Stimulated activated CD4-positive, alpha-beta T cell treated with anti-CD3 and anti-CD28 coated beads, Interleukin-1b, Interleukin-23, amount 100 ng/mL, for 24 hours (primary cell): ENCODE measurements around the gene ZMIZ1.

Experiments
- DNase-seq, 4 experiments: peaks; one replicate each; pipeline ENCODE4 v3.0.0-alpha.2; 2020; ENCODE audit warnings: low read depth in 4 of 4, low spot score in 1 of 4

Gene ZMIZ1

DNA sequence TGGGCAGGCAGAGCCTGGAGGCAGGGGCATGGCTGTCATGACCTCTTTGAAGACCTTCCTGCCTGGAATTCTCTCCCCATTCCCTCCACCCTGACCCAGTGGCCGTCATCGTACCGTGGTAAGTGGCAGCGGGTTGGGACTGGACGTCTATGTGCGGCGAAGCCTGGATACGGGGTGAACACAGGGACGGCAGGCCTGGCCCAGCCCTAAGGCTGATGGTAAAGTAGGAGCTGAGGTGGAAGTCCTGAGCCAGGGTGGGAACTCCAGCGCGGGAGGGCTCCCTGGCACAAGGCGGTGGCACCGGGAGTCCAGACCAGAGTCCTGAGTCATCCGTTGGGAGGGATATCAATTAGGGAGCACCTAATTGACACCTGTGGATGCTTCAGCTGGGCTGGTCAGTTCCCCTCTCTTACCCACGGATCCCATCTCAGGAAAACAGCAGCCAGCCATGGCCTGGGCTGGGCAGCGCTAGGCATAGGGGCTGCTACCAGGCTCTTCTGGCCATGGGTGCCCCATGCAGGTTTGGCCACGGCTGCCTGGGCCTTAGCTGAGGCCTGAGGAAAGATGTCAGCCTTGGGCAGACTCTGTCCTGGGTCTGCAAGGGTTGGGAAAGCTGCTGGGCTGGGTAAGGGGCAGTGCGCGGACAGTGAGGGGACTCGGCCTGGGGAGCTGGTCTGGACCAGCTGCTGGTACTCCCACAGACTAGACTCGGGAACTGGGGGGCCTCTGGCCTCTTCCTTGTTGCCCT lies 281.8 kb downstream of the ZMIZ1 start:
- no peak for DNase-seq

DNA sequence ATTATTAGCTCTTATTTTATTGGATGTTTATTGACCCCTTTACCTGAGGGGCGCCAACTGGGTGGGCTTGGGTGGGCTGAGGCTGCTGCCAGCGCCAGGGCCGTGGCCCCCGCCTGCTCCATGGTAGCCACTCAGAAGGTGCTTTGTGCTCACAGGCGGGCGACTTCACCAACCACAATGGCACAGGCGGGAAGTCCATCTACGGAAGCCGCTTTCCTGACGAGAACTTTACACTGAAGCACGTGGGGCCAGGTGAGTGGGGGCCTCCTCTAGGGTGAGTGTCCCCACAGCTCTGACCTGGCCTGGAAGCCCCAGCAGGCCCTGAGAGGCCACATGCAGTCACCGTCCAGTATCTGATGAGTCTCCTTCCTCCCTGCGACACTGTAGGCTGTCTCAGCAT lies 282.6 kb downstream of the ZMIZ1 start:
- DNase-seq = no peak

DNA sequence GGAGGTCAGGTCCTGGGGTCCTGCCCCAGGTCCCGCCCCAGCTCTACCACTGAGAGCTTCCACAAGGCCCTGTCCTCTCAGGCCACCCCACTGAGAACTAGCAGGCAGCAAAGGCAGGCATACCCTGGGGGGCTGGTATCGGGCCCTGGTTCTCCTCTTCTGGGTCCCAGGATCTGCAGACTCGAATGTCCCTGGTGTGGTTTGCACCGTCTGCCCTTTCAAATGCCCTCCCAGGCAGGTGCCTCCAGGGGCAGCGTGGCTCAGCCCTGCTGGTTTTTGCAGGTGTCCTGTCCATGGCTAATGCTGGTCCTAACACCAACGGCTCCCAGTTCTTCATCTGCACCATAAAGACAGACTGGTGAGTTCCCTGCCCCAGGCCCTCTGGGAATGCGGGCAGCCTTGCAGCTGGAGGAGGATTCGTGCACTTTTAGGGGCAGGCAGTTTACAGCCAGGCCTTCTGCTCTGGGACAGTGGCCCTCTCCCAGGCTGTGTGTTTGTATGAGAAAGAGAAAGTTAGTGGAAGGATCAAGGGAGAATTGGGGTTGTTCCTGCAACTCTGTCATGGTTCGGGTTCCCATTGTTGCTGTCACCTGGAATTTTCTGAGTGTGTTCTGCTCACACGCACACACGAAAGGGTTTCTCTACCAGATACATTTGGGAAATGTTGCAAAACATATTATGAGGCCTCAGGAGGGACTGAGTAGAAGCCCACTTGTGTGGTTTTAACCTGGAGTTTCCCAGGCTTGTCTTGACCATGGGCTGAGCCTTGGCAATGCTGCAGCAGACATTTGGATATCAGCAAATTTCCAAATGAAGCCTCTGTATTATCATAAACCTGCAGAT lies 283.5 kb downstream of the ZMIZ1 start:
- no peak for DNase-seq

DNA sequence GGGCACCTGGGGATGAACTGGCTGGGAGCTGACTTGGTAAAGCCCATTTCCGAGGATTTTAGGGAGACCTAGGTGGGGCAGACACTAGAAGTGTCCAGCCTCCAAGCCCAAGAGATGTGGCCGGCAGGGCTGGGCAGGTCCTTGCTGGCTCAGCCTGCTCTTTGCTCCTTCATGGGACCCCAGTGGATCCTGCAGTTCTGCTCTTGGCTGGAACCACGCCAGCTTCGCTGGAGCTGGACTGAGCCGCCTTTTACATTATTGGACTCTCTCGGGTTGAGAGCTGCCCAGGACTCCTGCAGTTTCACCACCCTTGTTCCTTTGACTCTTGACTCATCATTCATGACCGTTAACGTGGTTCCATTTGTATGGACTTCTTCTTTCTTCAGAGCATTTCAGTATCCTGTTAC lies 284.2 kb downstream of the ZMIZ1 start:
- DNase-seq = no peak

DNA sequence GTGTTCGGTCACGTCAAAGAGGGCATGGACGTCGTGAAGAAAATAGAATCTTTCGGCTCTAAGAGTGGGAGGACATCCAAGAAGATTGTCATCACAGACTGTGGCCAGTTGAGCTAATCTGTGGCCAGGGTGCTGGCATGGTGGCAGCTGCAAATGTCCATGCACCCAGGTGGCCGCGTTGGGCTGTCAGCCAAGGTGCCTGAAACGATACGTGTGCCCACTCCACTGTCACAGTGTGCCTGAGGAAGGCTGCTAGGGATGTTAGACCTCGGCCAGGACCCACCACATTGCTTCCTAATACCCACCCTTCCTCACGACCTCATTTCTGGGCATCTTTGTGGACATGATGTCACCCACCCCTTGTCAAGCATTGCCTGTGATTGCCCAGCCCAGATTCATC lies 285.0 kb downstream of the ZMIZ1 start:
- no peak for DNase-seq

DNA sequence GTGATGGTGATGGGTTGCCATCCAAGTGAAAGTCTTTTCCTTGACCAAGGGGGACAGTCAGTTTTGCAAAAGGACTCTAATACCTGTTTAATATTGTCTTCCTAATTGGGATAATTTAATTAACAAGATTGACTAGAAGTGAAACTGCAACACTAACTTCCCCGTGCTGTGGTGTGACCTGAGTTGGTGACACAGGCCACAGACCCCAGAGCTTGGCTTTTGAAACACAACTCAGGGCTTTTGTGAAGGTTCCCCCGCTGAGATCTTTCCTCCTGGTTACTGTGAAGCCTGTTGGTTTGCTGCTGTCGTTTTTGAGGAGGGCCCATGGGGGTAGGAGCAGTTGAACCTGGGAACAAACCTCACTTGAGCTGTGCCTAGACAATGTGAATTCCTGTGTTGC lies 285.4 kb downstream of the ZMIZ1 start:
- no peak for DNase-seq

DNA sequence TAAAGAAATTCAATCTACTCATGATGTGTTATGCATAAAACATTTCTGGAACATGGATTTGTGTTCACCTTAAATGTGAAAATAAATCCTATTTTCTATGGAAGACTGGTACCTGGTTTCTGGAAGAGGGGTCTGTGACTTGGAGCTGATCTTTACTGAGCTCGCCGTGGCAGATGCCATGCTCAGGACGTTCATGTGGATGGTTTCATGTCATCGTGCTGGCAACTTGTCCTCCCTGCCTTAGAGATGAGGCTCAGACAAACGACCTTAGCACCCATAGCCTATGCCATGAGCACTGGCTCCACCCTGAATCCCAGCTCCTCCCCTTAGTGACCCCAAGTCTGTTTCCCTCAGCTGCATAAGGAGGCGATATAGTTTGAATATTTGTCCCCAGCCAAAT lies 285.8 kb downstream of the ZMIZ1 start:
- DNase-seq = no peak

DNA sequence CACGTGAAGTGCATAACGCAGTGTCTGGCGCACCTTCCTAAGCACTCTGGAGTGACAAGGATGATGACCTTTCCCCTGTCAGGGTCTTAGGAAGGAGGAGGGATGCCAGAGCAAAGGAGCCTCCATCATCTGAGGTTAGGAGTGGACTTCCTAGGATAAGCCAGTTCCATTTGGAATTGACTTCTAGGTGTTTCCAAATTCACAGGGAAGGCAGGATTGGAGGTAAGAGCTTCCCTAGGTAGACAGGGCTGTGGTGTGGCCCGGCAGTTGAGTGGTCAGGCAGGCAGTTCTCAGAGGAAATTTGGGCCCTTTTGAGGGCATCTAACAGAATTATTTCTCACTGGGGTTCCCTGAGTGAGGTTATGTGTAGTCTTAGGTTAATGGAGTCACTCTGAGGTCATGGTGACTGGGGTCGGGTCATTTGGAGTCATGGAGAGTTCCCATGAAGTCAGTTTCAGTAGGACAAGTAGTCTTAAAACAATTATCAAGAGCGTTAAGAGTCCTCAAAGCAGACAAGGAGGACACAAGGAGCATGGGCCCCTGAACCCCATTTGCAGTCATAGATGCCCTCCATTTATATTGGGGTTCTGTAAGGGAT lies 286.8 kb downstream of the ZMIZ1 start:
- DNase-seq = no peak

DNA sequence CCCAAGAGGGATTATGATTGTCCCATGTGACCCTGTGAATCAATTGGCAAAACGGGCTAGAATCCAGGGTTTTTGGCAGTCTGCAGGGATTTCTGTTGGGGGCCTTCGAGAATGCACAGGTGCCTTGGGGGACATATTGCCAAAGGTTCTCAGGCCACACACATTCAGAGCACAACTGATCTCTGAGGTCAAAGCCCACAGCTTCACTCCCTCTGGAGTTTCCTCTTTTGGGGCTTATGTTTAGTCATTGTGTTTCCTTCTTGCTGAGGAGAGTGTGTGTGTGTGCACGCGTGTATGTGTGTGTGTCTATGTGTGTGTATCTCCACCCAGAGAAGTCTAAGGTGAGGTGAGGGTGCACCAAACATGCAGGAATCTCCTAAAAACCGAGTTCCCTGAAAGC lies 287.3 kb downstream of the ZMIZ1 start:
- DNase-seq = no peak

DNA sequence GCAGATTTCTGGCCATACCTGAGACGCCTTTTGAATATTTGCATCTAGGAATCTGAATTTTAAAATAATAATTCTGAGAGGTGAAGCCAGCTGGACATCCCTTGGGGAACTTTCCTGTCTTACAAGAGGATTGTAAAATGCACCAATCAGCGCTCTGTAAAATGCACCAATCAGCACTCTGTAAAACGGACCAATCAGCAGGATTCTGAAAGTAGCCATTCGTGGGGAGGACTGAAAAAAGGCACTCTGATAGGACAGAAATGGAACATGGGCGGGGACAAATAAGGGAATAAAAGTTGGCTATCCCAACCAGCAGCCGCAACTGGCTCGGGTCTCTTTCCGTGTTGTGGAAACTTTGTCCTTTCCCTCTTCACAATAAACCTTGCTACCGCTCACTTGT lies 288.4 kb downstream of the ZMIZ1 start:
- DNase-seq = no peak

DNA sequence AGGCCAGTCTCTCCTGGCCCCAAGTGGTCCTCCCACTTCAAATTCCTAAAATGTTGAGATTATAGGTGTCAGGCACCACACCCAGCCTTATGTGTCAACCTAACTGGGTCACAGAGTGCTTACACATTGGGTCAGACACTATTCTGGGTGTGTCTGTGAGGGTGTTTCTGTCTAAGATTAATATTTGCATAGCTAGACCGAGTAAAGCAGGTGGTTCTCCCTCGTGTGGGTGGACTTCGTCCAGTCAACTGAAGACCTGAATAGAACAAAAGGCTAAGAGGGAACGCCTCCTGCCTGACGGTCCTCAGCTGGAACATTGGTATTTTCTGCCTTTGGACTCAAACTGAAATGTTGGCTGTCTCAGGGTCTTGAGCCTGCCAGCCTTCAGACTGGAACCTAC lies 290.0 kb downstream of the ZMIZ1 start:
- DNase-seq = no peak

DNA sequence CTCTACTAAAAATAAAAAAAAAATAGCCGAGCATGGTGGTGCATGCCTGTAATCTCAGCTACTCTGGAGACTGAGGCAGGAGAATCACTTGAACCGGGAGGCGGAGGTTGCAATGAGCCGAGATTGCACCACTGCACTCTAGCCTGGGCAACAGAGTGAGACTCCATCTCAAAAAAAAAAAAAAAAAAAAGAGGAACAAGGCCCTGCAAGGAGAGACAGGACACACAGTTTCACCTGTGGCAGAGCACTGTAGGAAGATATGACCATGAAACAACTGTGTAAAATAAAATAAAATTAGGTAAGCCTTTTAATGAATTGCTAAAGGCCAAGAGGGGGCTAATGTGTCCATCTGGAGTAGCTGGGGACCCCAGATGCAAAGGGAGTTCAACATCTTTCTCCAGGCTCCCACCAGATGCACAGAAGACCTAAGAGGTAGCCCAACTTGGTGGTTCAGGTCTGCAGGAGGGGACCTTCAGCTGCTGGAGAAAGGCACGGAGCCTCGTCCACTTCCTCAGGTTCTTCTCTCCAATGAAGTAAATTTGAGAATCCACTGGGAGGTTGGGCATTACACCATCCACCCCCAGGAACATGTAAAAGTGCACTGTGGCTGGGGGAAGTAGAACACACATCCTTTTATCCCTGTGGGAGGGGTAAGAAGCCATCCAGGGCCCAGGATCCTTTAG lies 291.2 kb downstream of the ZMIZ1 start:
- no peak for DNase-seq

DNA sequence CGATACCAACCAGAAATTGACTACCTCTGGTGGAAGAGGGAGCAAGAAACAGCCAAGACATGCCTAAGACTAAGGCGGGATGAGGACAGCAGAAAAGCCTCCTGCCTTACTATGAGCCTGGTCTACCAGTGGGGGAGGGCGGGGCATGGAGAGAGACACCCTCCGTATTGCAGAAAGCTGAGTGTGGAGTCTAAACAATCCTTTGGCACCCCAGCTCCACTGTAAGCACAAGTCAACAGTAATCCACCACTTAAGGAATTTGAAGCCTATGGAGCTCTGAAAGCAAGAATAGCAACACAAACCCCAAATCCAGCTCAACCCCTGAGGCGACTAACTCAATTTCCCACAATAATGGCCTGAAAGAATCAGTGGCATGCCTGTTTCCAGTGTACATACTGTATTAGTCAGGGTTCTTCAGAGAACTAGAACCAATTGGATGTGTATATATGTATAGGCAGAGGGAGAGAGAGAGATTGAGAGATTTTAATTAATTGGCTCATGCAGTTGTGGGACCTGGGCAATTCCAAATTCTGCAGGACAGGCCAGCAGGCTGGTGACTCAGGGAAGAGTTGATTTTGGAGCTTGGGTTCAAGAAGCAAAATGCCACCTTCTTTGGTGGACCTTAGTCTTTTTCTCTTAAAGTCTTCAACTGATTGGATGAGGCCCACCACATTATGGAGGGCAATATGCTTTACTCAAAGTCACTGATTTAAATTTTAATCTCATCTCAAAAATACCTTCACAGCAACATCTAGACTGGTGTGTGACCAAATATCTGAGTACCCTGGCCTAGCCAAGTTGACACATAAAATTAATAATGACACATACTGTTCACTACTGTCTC lies 292.0 kb downstream of the ZMIZ1 start:
- no peak for DNase-seq

DNA sequence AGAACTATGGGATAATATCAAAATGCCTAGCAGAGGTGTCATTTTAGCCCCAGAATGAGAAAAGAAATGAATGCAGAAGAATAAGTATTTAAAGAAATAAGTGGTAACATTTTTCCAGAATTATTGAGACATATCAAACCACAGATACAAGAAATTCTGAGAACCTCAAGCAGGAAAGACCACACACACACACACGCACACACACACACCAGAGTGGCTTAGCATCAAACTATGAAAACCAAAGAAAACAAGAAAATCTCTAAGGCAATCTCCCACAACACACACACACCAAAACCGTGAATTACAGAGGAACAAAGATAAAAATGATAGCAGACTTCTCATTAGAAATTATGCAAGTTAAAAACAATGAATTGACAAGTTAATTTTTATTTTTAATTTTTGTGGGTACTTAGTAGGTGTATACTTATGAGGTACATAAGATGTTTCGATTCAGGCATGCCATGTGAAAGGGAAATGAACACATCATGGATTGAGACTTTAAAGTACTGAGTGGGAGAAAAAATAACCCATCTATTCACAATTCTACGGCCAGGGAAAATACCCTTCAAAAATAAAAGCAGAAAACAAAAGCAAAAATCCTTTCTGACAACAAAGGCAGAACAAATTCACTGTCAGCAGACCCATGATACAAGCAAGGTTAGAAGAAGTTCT lies 293.1 kb downstream of the ZMIZ1 start:
- no peak for DNase-seq
